Liver (tissue), 3 donors: Measurements from ENCODE around the gene ORMDL2.

Experiments
- CTCF ChIP-seq: fragments of 150-350 bp; IDR thresholded peaks from 2 replicates; pipeline ENCODE4 v1.5.1; 2017; ENCODE audit warnings: improper control_type of control experiment, low read depth, low read length; ENCODE audit not compliant: missing input control
- EGR1 ChIP-seq, 2 donors: IDR thresholded peaks; 2 replicates each; pipeline ENCODE4 v1.6.1; 2016 to 2018; ENCODE audit warnings: antibody characterized with exemption in 2 of 2, low read depth in 2 of 2
- GABPA ChIP-seq, 2 donors: IDR thresholded peaks in 1 of 2; conservative IDR thresholded peaks in 1 of 2; 2 replicates each; pipeline ENCODE4 v1.6.1; 2016; ENCODE audit warnings: antibody characterized with exemption in 2 of 2, mild to moderate bottlenecking in 1 of 2, moderate library complexity in 1 of 2
- HNF4A ChIP-seq, 2 donors: conservative IDR thresholded peaks; 2 replicates each; pipeline ENCODE4 v1.6.1; 2016; ENCODE audit warnings: antibody characterized with exemption in 2 of 2, mild to moderate bottlenecking in 2 of 2
- JUND ChIP-seq, 2 donors: IDR thresholded peaks; 2 replicates each; pipeline ENCODE4 v1.6.1; 2016; ENCODE audit warnings: antibody characterized with exemption in 2 of 2
- MAX ChIP-seq: IDR thresholded peaks from 2 replicates; pipeline ENCODE4 v1.6.1; 2016; ENCODE audit warnings: antibody characterized with exemption
- RAD21 ChIP-seq, 2 donors: IDR thresholded peaks; 2 replicates each; pipeline ENCODE4 v1.6.1; 2016; ENCODE audit warnings: antibody characterized with exemption in 2 of 2, mild to moderate bottlenecking in 2 of 2
- TAF1 ChIP-seq: conservative IDR thresholded peaks from 2 replicates; pipeline ENCODE4 v1.6.1; 2016; ENCODE audit warnings: antibody characterized with exemption, mild to moderate bottlenecking
- YY1 ChIP-seq: IDR thresholded peaks from 2 replicates; pipeline ENCODE4 v1.6.1; 2016; ENCODE audit warnings: antibody characterized with exemption, mild to moderate bottlenecking
- donor health status: healthy.
- donor health status: healthy.

GRCh38 chr12:55818886-55819285 lies 1.0 kb downstream of the ORMDL2 start:
- TF ChIP-seq RAD21 (IDR thresholded peaks at IDR 0.05) (no peak), GABPA (IDR thresholded peaks at IDR 0.05 in 1 of 2, conservative IDR thresholded peaks at IDR 0.05 in 1 of 2) (no peak), CTCF (no peak), JUND (IDR thresholded peaks at IDR 0.05) (no peak), EGR1 (IDR thresholded peaks at IDR 0.05; ENCODE audit: low read depth in 2 of 2) (no peak), TAF1 (no peak), YY1 (no peak), MAX (no peak), HNF4A (conservative IDR thresholded peaks at IDR 0.05) (no peak)
